T-helper 1 cell (primary cell): ENCODE measurements around the gene ZNF221.
"Not testable (repeated sequence)": the region's sequence is repeated elsewhere in the genome, so short reads cannot be mapped to it uniquely, and the experiment has no call there.

Experiments
- DNase-seq, 5 donors: peaks; one replicate each; pipeline ENCODE4 v3.0.0-alpha.2; 2012 to 2020
- total RNA-seq, 4 donors: gene quantifications; one replicate each; lab custom pipeline; 2026; lab: John Stamatoyannopoulos, UW

Gene ZNF221
- 0.36 to 2.1 (median 1.5) reads per million in 4 donors for total RNA-seq

- peak; percentile 13 to 81 (median 30) for DNase-seq
Observed at GRCh38 chr19:43950834-43951645, at the start of gene ZNF221. Gene ZNF221, plus strand, starts transcription at chr19:43951228. Its CDS starts 11,499 bp downstream, at chr19:43962727.

DNA sequence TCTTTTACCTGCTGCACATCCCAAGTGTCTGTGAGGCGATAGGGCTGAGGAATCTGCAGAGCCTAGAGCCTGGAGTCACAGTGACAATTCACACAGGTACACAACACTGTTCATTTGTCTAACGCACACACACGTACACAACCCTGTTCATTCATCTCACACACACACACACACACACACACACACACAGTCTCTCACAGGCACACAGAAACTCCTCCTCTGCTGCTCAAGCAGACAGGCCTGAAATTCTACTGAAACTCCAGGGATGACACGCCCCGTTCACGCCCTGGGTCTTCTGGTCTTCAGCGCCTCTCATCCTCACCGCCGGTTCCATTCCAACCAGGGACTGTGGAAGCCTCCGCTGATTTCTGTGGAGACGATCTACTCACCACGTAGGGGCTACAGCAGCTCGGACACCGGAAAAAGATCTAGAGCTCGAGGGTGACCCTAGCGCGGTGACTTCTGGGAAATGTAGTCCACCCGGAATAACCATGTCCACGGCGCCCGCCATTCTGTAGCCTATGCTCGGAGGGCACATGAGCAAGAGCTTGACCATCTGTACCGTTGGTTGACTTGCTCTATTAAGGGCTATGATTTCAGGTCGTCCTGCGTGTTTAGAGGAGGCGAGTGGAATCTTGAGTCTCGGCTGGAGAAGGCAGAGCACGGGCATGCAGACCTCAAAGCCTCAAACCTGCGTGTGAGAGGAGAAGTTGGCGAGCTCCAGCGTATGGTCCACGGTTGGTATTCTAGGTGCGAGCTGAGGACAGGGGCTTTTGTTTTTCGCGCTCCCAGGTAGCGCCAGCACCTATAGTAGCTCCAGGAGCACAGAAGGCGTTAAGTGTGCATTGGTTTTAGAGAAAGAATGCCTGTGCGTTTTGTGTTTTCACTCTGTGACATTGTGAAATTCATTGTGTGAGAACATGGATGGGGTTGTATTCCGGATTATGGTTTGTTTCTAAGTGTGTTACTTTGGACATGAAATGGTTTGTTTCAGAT, 49.3 kb upstream of the ZNF221 start:
- DNase-seq: peak; percentile 23 to 57 (median 45)

DNA sequence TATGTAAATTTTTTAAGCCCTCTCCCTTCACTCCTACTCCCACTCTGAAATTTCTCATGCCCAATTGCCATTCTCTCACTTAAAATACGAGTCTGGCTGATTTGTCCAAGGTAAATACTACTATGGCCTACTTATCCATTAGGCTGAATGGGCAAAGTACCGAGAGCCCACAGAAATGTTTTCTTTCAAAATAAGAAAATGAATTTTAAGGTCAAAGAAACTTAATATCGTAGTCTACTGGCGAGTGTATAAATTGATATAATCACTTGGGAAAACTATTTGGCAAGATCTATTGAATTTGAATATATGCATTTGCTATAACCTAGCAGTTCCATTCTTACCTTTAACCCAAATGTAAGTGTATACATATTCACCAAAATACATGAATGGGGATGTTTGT, 48.6 kb upstream of the ZNF221 start:
- DNase-seq: no peak

DNA sequence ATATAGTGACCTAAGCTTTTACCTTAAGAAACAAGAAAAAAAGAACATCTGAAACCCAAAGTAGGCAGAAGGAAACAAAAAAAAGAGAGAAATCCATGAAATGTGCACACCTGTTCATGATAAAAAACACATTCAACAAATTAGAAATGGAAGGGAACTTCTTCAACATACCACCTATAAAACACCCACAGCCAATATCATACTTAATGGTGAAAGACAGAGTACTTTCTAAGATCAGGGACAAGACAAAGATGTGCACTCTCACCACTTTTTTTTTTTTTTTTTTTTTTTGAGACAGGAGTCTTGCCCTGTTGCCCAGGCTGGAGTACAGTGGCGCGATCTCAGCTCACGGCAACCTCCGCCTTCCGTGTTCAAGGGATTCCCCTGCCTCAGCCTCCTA, 45.1 kb upstream of the ZNF221 start:
- DNase-seq: no peak

- no peak for DNase-seq
Observed at GRCh38 chr19:43906774-43907173, 44.3 kb upstream of the ZNF221 start.

- DNase-seq: no peak
Observed at GRCh38 chr19:43908659-43909058, 42.4 kb upstream of the ZNF221 start.

GRCh38 chr19:43910884-43911283, 40.1 kb upstream of the ZNF221 start:
- DNase-seq: no peak

- no peak for DNase-seq
Observed at GRCh38 chr19:43913383-43913782, 37.6 kb upstream of the ZNF221 start.

DNA sequence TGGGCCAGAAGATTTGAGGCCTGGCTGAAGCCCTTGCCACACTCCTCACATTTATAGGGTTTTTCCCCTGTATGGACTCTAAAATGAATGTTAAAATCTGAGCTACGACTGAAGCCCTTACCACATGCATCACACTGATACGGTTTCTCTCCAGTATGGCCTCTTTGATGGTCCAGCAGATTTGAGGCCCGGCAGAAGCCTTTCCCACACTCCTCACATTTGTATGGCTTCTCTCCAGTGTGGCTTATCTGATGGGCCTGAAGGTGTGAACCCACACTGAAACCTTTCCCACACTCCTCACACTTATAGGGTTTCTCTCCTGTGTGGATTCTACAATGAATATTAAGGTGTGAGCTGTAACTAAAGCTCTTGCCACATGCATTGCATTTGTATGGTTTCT, 37.0 kb upstream of the ZNF221 start:
- no peak for DNase-seq

DNA sequence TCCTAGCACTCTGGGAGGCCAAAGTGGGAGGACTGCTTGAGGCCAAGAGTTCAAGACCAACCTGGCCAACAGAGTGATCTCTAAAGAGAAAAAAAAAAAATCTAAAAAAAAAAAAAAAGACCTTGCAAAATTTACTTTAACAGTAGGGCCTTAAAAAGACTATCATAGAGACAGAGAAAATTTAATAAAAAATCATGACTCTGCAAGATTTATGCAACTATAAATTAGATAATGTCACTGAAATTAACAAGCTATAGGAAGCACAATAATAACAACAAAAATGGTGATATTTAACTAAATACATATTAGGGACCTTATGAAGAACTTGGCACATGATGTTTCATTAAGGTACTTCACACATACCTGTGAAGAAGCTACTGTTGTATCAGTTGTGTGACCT, 27.2 kb upstream of the ZNF221 start:
- no peak for DNase-seq

DNA sequence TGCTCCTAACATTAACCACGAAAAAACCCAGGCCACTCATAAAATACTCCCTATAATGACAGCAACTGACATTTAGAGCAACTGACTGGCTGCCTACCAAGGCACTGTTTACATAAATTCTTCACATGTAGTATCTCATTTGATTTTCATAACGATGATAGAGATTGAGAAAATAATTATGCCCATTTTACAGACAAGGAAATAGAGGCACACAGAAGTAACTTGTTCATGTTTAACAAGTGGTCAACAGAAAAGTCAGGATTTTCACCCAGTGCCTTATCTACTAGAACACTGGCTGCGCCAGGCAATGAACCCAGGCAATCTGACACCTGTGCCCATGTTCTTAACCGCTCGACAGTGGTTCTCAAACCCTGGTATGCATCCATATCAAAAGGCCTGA, 22.2 kb upstream of the ZNF221 start:
- DNase-seq: no peak

DNA sequence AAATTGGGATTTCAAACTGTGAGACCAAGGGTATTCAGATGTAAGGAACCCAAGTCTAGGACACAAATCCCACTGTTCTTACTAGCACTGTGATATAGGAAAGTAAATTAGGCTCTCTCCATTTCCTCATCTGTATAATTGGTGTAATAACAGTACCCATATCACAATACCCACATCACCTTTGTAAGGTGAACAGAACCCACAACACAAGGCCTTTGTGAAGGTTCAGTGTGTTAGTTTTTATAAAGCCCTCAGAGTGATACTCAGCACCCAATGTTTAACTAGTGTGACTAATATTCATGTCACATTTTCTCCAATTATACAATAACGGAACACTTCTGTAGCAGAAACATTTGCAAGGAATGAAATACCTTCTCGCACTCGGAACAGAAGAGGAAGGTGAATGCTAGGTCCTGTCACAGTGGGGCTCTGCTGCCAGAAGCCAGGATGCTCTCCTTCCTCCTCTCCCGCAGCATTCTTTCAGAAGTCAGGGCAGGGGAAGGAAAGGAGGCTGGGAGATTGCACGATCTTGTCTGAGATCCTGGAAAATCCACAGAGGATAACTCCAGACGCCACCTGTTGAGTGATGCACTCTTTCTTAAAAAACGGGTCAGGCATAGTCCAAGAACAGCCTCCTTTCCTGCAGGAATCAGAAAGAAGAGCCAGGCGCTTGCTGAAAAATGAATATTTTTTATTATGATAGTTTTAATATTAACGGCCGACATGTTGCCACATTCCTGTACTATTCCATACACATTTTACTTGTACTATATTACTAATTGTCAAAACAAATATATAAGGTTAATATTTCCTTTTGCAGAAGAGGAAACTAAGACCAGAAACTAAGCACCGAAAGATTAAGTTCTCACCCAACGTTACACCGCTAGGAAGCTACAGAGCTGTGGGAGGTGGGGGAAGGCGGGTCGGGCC, 16.7 kb upstream of the ZNF221 start:
- no peak for DNase-seq

- peak; percentile 65 to 89 (median 79) for DNase-seq
Observed at GRCh38 chr19:43934985-43935708, 15.9 kb upstream of the ZNF221 start, which contains the start of gene ZNF45. Gene ZNF45, minus strand, starts transcription at chr19:43935282. Its CDS starts 13,097 bp downstream, at chr19:43922185.

GRCh38 chr19:43936188-43936587, 14.8 kb upstream of the ZNF221 start:
- DNase-seq: no peak

DNA sequence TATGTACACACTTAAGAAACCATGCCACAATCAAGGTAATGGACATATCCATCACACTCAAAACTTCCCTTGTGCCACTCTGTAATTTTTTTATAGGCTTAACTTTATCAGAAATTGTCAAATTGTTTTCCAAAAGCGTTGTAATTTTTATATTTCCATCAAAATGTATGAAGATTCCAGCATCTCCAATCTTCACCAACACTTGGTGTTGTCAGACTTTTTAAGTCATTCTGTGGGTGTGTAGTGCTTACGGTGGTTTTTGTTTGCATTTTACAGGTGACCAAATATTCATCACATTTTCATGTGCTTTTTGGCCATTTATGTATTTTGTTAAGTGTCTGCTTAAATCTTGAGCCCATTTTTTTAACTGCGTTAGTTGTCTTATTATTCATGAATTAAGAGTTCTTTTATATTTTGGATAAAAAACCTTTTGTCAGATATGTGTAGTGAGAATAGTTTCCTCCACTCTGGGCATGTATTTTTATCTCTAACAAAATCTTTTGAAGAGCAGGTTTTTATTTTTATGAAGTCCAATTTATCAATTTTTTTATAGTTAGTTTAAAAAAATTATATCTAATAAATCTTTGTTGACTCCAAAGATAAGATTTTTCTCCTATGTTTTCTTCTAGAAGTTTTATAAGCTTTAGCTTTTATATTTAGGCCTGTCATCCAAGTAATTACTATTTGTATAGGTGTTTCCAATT, 11.3 kb upstream of the ZNF221 start:
- DNase-seq: no peak

DNA sequence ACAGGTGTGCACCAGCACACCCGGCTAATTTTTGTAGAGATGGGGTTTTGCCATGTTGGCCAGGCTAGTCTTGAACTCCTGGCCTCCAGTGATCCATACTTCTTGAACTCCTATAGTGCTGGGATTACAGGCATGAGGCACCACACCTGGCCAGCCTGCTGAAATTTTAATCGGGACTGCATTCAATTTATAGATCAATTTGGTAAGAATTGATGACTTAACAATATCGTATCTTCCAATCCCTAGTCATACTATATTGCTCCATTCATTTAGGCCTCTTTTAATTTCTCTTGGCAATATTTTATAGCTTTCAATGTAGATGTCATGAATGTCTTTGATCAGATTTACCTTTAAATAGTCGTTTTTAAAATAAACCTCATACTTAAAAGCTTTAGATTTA, 10.3 kb upstream of the ZNF221 start:
- DNase-seq: no peak

DNA sequence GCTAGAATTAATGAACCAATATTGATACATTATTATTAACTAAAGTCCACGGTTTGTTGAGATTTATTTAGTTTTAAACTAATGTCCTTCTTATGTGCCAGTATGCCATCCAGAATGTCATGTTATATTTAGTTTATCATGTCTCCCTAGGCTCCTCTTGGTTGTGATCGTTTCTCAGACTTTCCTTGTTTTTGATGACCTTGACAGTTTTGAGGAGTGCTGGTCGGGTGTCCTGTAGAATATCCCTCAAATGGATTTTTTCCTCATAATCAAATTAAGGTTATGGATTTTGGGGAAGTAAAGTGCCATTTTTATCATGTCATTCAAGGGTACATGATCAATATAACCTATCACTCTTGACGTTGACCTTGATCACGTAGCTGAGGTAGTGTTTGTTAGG, 9.8 kb upstream of the ZNF221 start:
- no peak for DNase-seq

- not testable (repeated sequence) for DNase-seq
Observed at GRCh38 chr19:43947412-43947811, 3.6 kb upstream of the ZNF221 start.

DNA sequence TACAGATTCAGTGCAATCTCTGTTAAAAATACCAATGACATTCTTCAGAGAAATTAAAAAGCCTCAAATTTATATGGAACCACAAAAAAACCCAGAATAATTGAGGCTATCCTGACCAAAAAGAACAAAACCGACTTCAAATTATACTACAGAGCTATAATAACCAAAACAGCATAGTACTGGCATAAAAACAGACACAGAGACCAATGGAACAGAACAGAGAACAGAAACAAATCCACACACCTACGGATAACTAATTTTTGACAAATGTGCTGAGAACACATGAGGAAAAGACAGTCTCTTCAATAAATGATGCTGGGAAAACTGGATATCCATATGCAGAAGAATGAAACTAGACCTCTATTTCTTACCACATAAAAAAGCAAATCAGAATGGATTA, 1.2 kb upstream of the ZNF221 start:
- not testable (repeated sequence) for DNase-seq

GRCh38 chr19:43956827-43957226, 5.8 kb downstream of the ZNF221 start:
- no peak for DNase-seq

- DNase-seq: no peak
Observed at GRCh38 chr19:43957891-43958290, 6.9 kb downstream of the ZNF221 start.
